Activated naive CD8-positive, alpha-beta T cell treated with anti-CD3 and anti-CD28 coated beads for 36 hours (primary cell): Measurements from ENCODE around the gene ADGRD2. TPM values are rescaled to one million over a fixed set of nuclear protein-coding genes. Genes with fewer than 3 reads are reported as not detected.

Source experiments
- DNase-seq: peaks from one replicate; pipeline ENCODE4 v3.0.0; 2021
- H3K27ac Mint-ChIP-seq: one replicate; pipeline ENCODE4 v1.8.0; 2022; ENCODE audit warnings: mild to moderate bottlenecking, moderate library complexity, mixed read lengths
- H3K27me3 Mint-ChIP-seq: one replicate; pipeline ENCODE4 v1.8.0; 2022; ENCODE audit warnings: mild to moderate bottlenecking, mixed read lengths
- H3K36me3 Mint-ChIP-seq: one replicate; pipeline ENCODE4 v1.8.0; 2021; ENCODE audit warnings: mild to moderate bottlenecking, mixed read lengths
- H3K4me1 Mint-ChIP-seq: one replicate; pipeline ENCODE4 v1.8.0; 2021; ENCODE audit warnings: mixed read lengths
- H3K4me3 Mint-ChIP-seq: one replicate; pipeline ENCODE4 v1.8.0; 2022; ENCODE audit warnings: mild to moderate bottlenecking, moderate library complexity, mixed read lengths
- H3K9me3 Mint-ChIP-seq: one replicate; pipeline ENCODE4 v1.8.0; 2022; ENCODE audit warnings: mixed read lengths
- total RNA-seq, 2 experiments: library from RNA; stranded (reverse); gene quantifications; one replicate each; pipeline ENCODE4 v1.2.3, GENCODE V29; 2021

Gene ADGRD2
- total RNA-seq, 2 experiments from 2014 or later, result not detected

DNA sequence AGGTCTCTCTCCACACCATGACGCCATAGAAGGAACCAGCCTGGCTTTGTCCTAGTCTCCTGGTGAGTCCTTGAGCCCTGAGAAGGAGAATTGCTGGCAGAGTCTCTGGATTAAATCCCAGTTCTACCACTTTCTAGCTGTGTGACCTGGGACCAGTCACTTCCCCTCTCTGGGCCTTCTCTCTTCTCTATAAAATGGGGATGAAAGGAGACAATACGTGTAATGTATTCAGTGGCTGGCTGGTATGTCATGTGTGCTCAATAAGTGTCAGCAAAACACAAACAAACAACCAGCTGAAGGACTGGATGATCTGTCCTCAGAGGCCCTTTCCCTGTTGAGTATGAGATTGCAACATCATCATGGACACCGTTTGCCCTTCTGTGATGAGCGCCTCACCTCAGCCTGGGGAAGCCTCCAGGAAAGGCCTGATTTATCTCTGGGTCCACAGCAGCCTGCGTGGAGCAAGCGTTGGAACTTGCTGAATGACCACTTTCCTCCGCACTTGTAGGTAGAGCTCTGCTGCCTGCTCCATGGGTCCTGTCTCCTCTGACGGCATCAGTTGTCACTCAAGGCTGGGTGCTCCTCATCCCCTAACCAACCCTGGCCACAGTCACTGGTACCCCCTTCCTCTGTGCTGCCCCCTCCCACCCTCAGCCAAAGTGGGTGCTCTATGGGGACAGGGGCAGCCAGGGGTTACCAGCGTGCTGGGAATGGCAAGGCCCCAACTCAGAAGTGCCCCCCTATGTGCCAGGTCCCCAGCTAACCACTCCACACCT is 60.6 kb downstream of the ADGRD2 start:
- Mint-ChIP-seq H3K36me3 (no peaks in the 10 kb centered on the region), H3K27ac (no peak overlapping the region), H3K9me3 (no peaks in the 10 kb centered on the region), H3K4me1 (peaks cover 3% of the 10 kb centered on the region), H3K4me3 (no peak overlapping the region), H3K27me3 (peaks cover 8% of the 10 kb centered on the region)
- DNase-seq, result no peak

DNA sequence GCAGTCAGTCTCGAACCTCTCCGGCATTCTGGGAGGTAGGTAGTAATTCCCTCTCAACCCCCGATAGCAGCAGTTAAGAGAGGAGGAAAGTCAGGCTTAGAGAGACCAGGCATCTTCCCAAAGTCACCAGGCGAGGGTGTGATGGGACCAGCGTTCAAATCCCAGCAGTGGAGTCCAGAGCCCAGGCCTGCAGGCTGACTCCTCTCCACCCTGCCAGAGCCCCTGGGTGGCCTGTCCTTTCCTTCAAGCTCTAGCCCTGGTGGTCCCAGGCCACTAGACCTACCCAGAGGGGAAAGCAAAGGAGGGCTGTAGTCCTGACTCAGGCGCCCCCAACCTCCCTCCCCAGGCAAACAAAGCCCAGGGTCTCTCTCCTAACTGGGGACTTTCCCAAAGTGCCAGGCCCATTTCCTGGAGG is 61.2 kb downstream of the ADGRD2 start:
- Mint-ChIP-seq H3K9me3 (no peaks in the 10 kb centered on the region), H3K27ac (no peak overlapping the region), H3K4me1 (peaks cover 3% of the 10 kb centered on the region), H3K36me3 (no peaks in the 10 kb centered on the region), H3K4me3 (no peak overlapping the region), H3K27me3 (peaks cover 4% of the 10 kb centered on the region)
- DNase-seq, result no peak

DNA sequence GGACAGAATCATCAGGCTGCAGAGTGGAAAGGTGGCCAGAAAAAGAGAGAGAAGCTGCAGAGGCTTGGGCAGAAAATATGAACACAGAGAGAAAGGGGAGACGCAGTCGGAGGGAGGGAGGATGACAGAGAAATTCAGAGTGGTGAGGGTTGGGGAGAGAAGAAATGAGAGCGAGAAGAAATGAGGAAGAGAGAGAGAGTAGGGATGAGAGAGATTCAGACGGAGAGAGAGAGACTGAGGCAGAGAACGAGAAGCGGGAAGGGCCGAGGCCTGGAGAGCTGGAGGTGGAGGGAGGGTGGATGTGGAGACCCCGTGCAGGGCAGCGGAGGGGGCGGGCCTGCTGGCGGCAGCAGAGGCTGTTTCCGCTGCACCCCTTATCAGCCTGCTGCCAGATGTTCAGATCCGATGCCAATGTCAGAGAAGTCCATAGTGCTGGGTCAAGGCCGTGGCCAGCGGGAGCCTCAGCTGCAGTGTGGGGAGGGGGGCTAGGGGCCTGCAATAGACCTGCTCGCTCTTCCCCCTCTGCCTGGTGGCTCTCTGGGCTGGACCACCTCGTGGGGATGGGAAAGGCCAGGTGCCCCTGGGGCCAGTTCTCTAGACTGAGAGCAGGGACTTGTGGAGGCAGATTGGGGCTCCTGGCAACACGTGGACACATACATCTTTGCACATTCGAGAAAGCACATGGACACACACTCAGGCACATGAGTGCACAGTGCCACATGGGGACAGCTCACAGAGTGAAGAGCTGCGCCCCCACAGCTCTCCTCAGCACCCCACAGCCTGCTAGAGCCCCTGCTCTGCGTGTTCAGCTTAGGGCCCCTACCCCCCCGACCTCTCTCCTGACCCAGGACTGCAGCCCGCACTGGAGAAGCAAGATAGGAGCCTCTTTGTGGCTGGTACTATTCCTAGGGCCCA is 61.9 kb downstream of the ADGRD2 start:
- H3K36me3 Mint-ChIP-seq, result no peaks in the 10 kb centered on the region
- H3K4me1 Mint-ChIP-seq, result peaks cover 3% of the 10 kb centered on the region
- no peak overlapping the region for H3K4me3 Mint-ChIP-seq
- no peaks in the 10 kb centered on the region for H3K27me3 Mint-ChIP-seq
- H3K9me3 Mint-ChIP-seq, result no peaks in the 10 kb centered on the region
- no peak for DNase-seq
- H3K27ac Mint-ChIP-seq, result no peak overlapping the region

DNA sequence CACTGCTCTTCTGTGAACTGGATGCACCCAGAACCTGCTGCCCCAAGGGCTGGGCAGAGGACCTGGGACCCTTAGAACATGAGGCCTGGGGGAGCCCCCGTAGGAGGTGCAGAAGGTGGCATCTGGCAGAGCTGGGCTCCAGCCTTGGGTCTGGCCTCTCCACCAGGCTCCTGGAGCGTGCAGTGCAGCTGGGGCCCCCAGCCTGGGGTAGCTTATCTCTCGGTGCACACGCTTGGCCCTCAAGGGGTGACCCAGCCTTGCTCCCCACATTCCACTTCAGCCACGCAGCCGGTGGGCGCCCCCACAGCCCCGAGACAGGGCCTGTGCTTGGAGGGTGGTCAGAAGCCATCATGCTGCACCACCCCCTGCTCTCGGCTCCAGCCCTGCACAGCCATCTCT is 62.6 kb downstream of the ADGRD2 start:
- no peaks in the 10 kb centered on the region for H3K27me3 Mint-ChIP-seq

DNA sequence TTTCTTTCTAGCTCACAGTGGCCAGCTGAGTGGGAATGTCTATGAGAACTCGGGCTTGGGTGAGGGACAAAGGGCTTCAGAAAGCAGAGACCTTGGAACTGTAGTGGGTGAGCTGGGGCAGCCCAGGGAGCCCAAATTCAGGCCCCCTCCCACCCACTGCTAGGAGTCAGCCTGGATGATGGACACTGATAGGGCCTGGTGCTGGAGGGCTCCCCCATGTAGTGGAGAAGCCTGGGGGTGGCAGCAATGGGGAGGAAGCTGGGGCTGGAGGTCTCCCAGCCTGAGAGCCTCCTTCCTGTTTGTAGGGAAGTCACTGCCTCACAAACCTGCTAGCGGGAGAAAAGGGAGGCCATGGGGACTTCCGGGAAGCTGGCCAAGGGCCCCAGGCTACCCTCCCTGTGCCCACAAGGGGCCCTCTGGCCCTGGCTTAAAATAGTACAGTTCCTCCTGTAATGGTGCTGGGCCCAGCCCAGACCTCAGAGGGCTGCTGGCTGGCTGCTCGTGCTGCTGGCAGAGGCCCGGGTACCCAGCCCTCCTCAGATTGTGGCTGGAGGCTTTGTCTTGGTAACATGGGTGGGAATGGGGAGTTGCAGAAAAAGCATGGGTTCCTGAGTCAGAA is 63.2 kb downstream of the ADGRD2 start:
- no peak for DNase-seq
- Mint-ChIP-seq H3K4me3 (no peak overlapping the region), H3K27me3 (no peaks in the 10 kb centered on the region), H3K27ac (no peak overlapping the region), H3K9me3 (no peaks in the 10 kb centered on the region), H3K4me1 (peaks cover 3% of the 10 kb centered on the region), H3K36me3 (no peaks in the 10 kb centered on the region)

More for the DNA sequence above, 62.6 kb downstream of the ADGRD2 start:
- DNase-seq, result no peak
- Mint-ChIP-seq H3K36me3 (no peaks in the 10 kb centered on the region), H3K27ac (no peak overlapping the region), H3K4me3 (no peak overlapping the region), H3K9me3 (no peaks in the 10 kb centered on the region), H3K4me1 (peaks cover 3% of the 10 kb centered on the region)

DNA sequence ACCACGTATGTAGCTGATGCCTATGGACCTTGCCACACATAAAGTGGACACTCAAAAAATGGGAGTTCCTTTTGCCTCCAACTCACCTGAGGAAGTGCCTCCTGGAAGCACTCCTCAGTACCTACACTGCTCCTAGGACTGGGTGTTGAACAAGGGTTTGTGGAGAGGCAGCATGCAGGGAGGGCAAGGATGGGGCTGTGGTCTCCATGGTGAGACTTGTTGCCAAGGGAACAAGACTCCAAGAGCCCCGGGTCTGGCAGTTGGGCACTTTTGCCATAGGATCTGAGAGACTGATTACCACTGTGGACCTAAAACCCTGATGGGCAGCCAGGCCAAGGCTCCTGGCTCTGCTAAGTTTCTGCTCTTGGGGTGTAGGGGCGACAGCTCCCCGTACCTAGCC is 63.9 kb downstream of the ADGRD2 start:
- DNase-seq, result no peak
- H3K27me3 Mint-ChIP-seq, result no peaks in the 10 kb centered on the region
- H3K9me3 Mint-ChIP-seq, result no peaks in the 10 kb centered on the region
- no peaks in the 10 kb centered on the region for H3K36me3 Mint-ChIP-seq
- no peak overlapping the region for H3K27ac Mint-ChIP-seq
- H3K4me3 Mint-ChIP-seq, result no peak overlapping the region
- H3K4me1 Mint-ChIP-seq, result peaks cover 3% of the 10 kb centered on the region

DNA sequence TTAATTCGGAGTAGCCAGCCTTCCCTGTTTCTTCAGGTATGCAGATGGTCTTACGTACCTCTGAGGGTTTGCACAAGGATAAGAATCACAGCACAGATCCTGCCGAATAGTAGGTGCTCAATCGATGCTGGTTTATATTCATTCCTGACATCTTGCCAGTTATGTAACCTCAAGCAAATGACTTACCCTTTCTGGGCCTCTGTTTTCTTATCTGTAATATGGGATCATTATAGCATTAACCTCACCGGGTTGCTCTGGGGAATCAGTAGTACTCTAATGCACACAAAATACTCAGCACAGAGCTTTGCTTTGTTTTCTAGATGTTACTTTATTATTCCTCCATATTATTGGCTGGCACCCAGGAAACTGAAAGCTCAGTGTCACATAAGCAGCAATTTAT is 64.6 kb downstream of the ADGRD2 start:
- no peaks in the 10 kb centered on the region for H3K36me3 Mint-ChIP-seq
- no peak overlapping the region for H3K27ac Mint-ChIP-seq
- DNase-seq, result no peak
- no peaks in the 10 kb centered on the region for H3K9me3 Mint-ChIP-seq
- no peaks in the 10 kb centered on the region for H3K27me3 Mint-ChIP-seq
- H3K4me3 Mint-ChIP-seq, result no peak overlapping the region
- H3K4me1 Mint-ChIP-seq, result peaks cover 3% of the 10 kb centered on the region

DNA sequence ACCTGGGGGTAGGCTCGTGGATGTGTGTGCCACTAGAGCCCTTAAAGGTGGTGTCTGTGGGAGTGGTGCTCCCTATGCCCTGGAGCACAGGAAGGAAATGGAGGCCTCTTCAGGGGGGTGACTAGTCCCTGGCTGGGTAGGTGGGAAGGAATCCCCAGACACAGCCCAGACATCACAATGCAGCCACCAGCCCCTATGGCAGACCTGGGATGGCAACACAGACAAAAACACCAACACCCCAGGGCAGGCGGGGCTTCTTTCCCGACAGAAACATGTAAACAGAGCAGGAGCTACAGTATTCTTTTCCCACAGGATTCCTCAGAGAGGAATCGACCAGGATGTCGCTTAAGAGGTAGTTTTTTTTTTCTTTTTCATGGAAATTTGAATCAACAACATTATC is 67.3 kb downstream of the ADGRD2 start:
- no peak for DNase-seq
- no peak overlapping the region for H3K27ac Mint-ChIP-seq
- no peaks in the 10 kb centered on the region for H3K27me3 Mint-ChIP-seq
- no peaks in the 10 kb centered on the region for H3K9me3 Mint-ChIP-seq
- H3K4me1 Mint-ChIP-seq, result no peaks in the 10 kb centered on the region
- H3K4me3 Mint-ChIP-seq, result no peak overlapping the region
- no peaks in the 10 kb centered on the region for H3K36me3 Mint-ChIP-seq

DNA sequence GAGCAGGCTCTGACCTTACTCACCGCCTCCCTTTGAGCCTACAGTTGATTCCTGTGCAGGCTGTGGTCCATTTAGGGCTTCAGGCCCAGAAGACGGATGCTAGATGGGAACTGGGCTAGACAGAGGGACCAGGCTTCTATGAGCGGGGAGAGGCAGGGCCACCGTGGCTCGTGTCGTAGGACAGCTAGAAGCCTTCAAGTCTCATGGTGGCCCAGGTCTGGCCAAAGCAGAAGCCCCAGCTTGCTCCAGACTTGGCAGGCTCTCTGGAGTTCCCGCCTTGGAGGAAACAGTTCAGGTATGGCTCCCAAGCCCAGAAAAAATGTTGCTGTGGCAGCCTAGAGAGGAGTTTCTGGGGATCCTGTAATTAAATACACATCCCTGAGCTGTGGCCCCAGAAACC is 67.9 kb downstream of the ADGRD2 start:
- no peak overlapping the region for H3K27ac Mint-ChIP-seq
- no peak overlapping the region for H3K4me3 Mint-ChIP-seq
- no peaks in the 10 kb centered on the region for H3K4me1 Mint-ChIP-seq
- no peaks in the 10 kb centered on the region for H3K9me3 Mint-ChIP-seq
- H3K27me3 Mint-ChIP-seq, result no peaks in the 10 kb centered on the region
- H3K36me3 Mint-ChIP-seq, result no peaks in the 10 kb centered on the region
- DNase-seq, result no peak

DNA sequence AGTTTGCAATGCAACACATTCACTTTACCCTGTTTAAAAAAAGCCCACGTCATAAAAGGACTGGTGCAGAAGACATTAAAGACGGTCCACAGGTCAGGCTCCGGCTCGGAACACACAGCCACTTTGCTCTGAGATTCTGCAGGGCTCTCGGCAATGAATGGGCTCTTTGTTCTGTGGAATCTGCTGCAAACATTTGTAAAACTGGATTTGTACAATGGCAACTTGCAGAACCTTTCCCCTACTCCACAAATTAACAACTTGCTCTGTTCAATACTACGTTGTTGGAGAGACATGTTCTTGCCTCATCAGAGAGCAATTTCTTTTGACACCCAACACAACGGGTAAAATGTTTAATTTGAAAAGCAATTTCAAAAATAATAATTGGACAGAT is 70.0 kb downstream of the ADGRD2 start:
- H3K36me3 Mint-ChIP-seq, result no peaks in the 10 kb centered on the region
- no peaks in the 10 kb centered on the region for H3K27me3 Mint-ChIP-seq
- no peak overlapping the region for H3K4me3 Mint-ChIP-seq
- no peaks in the 10 kb centered on the region for H3K4me1 Mint-ChIP-seq
- no peak overlapping the region for H3K27ac Mint-ChIP-seq
- no peaks in the 10 kb centered on the region for H3K9me3 Mint-ChIP-seq
- DNase-seq, result no peak

DNA sequence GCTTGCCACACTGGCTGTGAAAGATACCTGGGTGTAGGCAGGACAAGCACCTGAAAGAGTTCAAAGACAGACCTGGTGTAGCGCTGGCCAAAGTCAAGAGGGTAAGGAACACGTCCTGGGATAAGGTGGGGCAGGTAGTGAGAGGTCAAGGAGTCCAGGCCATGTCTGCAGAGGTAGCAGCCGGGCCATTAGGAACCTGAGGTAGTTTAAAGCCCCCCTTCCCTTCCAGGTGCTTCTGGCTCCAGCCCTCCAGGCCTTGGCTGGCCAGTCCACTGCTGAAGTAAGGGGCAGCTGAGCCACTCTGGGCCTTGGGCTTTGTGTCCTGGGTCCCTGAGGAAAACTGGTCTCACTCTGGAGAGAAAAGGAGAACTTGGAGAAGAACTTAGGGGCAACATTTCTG is 70.9 kb downstream of the ADGRD2 start:
- DNase-seq, result no peak
- H3K4me1 Mint-ChIP-seq, result no peaks in the 10 kb centered on the region
- H3K4me3 Mint-ChIP-seq, result no peak overlapping the region
- no peaks in the 10 kb centered on the region for H3K27me3 Mint-ChIP-seq
- no peak overlapping the region for H3K27ac Mint-ChIP-seq
- no peaks in the 10 kb centered on the region for H3K9me3 Mint-ChIP-seq
- H3K36me3 Mint-ChIP-seq, result no peaks in the 10 kb centered on the region

DNA sequence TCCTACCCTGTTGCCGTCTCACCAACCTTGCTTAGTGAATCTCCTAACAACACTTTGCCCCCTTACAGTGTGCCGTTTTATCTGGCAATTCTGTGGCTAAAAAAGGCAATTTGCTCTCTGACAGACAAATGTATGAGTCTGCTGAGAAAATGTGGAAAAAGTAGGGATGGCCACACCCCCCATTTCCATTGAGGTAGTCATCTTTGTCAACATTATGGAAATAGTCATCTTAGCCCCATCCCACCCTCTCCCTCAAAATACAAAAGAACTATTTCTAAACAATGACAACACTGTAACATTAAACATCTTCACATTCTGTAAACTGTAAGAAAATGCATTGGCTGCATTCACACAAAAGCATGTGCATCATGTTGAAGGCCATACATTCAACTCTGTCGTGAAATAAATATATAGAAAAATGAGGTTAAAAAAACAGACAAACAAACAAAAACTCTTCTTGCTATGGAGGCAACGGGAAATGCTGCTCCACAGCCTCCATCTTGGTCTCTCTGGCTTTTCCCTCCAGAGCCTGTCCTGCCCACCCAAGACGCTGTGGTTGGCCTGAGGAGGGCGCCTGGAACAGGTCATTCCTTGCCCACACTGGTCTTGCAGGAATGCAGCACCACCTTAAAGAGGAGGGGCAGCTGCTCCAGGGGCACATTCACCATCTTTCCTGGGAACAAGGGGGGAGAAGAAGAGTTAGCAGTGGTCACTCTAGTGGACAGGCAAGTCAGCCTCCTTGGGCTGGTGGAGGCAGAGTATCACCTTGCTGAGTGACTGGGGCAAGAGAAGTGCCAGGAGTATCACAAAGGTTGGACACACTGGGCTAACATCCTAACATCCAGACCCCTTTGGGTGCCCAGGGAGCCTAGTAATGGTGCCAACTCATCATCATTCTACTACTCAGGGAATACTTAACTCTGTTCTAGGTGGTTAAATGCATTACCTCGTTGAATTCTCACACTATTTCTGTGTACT is 72.2 kb downstream of the ADGRD2 start:
- Mint-ChIP-seq H3K4me1 (no peaks in the 10 kb centered on the region), H3K27ac (no peak overlapping the region), H3K4me3 (no peak overlapping the region), H3K36me3 (no peaks in the 10 kb centered on the region), H3K9me3 (no peaks in the 10 kb centered on the region), H3K27me3 (no peaks in the 10 kb centered on the region)
- no peak for DNase-seq

DNA sequence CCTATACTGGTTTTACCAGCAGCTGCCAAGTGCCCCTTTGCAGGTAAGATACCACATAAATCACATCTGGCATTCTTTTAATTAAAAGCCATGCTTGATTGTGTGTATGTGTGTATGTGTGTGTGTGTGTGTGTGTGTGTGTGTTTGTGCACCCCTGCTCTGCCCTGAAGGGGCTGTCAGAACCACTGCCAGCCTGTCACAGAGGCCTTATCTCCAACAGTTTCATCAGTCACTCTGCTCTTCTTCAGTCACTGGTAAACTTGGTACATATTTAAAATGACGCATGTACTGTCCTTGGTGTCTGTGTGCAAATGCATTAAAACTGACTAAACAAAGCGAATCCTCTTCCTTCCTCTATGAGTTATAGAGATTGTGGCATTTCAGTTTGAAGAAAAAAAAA is 75.9 kb downstream of the ADGRD2 start:
- DNase-seq, result no peak
- no peak overlapping the region for H3K4me3 Mint-ChIP-seq
- H3K4me1 Mint-ChIP-seq, result no peaks in the 10 kb centered on the region
- no peaks in the 10 kb centered on the region for H3K36me3 Mint-ChIP-seq
- no peaks in the 10 kb centered on the region for H3K9me3 Mint-ChIP-seq
- H3K27ac Mint-ChIP-seq, result no peak overlapping the region
- no peaks in the 10 kb centered on the region for H3K27me3 Mint-ChIP-seq

DNA sequence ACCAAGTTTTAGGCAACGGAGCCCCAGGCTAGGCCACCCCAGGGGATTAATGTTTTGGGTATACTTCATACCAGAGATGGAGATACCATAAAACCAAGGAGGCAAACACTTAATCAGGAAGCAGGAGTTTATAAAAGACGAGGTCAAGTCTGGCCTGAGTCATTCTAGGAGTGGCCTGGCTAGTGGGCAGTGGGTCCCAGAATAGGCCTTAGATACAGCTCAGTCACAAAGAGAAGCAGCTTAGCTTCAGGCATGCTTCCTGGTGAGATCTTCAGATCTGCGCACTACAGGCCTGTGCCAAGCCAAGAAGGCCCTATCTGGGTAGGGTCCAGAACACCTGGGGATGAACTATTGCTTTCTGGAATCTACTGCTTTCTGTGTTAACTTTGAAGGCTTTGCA is 77.5 kb downstream of the ADGRD2 start:
- DNase-seq, result no peak
- Mint-ChIP-seq H3K4me1 (no peaks in the 10 kb centered on the region), H3K27ac (no peak overlapping the region), H3K27me3 (no peaks in the 10 kb centered on the region), H3K9me3 (no peaks in the 10 kb centered on the region), H3K4me3 (no peak overlapping the region), H3K36me3 (no peaks in the 10 kb centered on the region)
